Activated naive CD4-positive, alpha-beta T cell treated with Interleukin-2 at 50 U/mL for 16 hours (primary cell): ENCODE measurements around the gene PDCD2L.
"Not testable (repeated sequence)": the region's sequence is repeated elsewhere in the genome, so short reads cannot be mapped to it uniquely, and the experiment has no call there.

Experiments
- DNase-seq: peaks from one replicate; pipeline ENCODE4 v3.0.0-alpha.2; 2020

The PDCD2L gene

DNA sequence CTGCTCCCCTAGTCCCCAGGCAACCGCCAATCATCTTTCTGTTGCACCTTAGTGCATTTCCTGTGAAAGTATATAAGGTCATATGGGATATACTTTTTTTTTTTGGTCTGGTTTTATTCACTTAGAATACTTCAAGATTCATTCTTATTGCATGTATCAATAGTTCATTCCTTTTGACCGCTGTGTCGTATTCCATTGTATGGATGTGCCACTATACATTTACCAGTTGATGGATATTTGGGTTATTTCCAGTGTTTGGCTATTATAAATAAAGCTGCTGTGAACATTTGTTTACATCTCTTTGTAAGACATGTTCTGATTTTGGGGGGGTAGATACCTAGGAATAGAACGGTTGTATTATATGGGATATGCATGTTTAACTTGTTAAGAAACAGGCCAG, 14.1 kb downstream of the PDCD2L start:
- no peak for DNase-seq

DNA sequence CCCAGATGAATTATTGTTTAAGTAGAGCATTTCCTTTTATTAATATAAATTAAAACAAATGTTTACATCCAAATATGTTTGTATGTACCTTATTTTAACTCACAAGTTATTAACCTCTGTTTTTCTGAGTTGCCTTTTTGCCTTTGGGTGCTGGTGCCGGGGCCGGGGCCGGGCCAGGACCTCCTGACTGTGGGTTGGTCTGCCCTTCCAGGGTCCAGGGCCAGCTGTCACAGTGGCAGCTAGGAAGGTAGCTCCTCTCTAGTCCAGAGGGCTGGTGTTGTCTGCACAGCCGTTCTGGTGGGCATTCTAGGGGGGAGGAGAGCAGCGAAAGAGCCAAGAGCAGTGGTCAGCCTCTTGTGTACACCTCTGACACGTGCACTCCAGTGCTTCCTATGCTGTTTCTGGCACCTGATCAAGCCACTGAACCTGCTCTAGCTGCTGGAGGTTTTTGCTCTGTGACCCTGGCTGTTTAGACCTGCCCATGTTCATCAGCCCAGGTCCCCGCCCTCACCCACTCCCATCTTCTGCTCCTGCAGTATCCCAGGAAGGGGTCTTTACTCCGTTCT, 22.0 kb downstream of the PDCD2L start:
- no peak for DNase-seq

DNA sequence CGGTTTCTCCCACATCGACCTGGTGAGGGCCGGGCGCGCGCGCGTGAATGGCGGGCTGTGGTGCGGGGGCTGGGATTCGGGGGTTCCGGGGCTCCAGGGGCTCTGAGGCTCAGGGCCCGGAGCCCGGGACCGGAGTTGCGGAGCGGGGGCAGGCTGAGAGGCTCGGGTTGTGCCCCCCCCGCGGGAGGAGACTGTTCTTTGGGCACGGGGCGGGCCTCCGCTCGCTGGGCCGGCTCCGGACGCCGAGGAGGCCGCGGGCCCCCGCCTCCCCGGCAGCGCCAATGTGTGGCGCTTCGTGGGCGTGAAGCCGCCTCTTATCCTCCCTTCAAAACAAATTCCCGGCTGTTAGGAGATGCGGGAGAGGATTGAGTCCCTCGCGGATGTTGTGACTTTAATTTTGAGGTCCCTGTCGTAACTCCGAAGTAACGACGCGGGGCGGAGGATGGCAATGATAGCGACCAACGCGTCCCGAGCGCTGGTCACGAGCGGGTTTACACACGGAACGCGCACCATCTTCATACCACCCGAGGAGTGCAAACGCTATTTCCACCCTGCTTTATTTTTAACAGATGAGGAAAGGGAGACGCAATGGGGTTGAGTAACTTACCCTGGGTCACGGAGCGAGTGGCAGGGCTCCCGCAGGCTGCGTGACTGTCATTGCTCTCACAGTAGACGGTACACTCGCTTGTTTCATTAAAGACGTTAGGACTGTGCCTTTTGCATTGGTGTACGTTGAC, 24.5 kb downstream of the PDCD2L start:
- no peak for DNase-seq

DNA sequence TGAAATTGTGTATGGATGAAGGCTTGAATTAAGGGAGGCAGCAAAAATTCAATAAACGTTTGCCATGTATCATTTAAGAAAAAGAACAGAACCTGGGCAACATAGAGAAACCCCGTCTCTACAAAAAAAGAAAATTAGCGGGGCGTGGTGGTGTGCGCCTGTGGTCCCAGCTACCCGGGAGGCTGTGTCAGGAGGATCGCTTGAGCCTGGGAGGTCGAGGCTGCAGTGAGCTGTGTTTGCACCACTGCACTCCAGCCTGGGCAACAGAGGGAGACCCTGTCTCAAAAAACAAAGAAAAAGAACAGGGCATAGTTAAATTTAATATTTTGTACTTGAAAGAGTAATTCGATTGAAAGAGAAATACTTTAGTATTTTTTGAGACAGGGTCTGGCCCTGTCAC, 25.4 kb downstream of the PDCD2L start:
- no peak for DNase-seq

DNA sequence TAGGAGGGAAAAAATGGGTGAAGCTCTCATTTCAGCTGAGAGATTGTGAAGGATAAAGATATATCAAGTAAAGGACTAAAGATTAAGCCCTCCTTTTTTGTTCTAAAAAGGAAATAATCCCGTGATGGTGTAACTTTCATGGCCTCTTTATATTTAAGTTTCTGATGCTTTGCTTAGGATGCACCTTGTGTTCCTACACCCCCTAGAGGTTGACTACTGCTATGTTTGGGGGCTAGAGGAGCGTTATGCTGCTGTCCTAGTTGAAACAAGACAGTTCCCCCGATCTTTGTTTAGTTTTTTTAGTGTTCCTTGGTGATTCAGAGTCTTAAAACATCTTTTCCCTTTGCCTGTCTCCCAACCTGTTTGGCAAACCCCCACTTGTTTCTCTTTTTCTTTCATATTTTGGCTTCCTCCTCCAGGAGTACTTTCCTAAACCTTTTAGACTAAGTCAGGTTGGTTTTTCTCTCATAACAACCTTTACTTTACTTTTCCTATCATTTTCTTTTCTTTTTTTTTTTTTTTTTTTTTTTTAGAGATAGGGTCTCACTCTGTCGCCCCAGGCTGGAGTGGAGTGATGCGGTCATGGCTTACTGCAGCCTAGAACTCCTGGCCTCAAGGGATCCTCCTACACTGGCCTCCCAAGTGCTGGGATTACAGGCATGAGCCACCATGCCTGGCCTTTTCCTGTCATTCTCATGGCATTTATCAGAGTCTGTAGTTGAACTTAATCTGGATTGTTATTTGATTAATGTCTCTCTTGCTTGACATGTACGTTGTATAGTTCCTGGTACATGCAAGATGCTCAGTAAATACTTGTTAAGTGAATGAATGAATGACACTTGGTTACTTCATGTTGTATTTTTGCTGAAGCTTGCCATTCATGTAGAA, 26.8 kb downstream of the PDCD2L start:
- peak; percentile 30 for DNase-seq

DNA sequence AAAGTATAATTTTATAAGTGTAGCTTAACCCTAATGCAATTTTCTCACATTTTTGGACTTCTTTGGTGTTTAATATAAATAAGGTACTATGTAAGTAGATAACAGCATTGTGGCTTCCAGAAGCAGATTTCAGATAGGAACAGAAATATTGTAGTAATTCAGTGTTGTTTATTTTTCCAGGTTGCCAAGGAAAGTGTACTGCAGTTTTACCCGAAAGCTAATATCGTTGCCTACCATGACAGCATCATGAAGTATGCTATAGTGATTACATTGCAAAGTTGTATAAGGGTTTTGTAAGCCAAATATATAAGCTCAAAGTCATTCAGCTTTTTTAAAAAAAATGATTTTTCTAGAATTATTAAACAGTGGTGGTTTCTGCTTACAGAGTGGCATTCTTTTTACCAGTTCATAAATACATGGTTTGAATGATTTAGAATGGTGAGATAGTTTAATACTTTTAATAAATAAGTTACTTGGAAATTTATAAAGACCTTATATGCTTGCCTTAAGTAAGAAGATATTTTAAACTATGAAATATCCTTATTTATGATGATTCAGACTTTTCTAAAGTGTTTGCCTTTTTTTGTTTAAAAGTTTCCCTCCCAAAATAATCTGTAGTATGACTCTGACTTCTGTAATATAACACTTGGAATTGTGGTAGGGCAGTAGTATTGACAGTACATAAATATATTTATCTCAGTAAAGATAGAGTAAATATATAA, 27.6 kb downstream of the PDCD2L start:
- DNase-seq = no peak

DNA sequence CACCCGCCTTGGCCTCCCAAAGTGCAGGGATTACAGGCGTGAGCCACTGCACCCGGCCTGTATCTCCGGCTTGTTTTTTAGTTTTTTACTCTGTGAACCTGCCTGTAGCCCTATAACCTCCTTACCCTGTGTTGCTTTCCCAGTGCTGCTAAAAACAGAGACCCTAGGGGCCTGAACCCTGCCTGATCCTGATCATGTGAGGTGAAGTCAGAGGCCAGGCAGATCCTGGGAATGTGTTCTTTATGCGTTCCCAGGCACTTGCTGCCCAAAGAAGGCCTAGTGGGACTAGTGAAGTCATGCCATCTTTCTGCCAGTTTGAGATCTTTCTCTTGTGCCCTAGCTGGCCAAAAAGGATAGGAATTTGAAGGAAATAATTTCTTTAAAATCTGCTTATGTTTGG, 28.6 kb downstream of the PDCD2L start:
- DNase-seq = no peak

DNA sequence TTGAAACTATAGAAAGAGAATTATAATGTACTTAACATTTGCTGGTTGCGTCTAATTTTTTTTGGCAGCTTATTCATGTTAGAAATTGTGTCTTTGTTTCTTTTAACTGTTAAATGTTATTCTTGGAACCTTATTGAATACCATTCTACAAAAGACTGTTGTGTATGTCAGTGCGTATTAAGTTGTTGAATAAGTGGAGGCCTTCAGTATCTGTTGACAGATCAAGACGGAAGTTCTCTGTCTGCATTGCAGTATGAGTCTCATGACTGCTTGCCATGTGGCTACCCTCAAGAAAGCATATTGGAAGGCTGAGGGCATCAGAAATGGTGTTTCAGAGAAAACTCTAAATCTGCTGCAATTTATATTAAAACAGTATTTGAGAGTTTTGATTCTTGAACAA, 32.5 kb downstream of the PDCD2L start:
- DNase-seq = no peak

DNA sequence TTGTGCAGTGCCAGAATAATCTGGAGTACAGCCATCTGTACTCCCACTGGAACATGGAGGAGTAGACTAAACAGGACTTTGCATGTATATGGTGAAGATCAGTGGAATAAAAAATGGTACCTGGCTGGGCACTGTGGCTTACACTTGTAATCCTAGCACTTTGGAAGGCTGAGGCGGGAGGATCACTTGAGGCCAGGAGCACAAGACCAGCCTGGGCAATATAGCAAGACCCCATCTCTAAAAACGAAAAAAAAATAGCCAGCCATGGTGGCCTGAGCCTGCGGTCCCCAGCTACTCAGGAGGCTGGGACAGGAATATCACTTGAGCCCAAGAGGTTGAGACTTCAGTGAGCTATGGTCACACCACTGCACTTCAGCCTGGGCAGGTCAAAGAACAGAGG, 44.0 kb downstream of the PDCD2L start:
- no peak for DNase-seq

DNA sequence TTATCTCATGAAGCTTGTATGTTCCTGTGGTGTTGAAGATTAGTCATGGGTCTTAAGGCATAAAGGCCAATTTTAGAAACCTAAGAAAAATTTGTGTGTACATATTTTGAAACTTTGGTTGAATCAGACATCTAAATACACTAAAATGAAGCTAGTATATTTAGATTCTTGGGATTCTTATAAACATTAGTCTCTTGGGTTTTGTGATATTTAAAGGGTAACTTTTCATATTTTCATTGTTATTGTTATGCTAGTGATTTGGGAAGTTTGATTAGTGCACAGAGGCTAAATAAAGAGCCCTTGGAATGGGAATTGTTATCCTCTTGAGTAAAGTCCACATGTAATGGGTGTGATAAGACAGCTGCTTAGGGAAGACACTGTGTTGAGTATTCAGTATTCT, 48.5 kb downstream of the PDCD2L start:
- DNase-seq = no peak

DNA sequence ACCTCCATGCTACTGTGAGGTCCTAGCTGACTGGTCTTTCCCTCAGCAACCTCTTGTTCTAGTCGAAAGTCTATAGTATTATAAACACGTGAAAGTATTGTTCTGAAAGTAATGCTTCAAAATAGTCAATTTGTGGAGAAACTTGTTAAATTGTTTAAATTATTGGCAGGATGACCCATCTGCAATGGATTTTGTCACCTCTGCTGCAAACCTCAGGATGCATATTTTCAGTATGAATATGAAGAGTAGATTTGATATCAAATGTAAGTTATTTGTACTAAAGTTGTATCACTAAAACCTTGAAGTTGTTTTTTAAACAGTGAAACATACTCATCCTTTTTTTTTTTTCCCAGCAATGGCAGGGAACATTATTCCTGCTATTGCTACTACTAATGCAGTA, 49.9 kb downstream of the PDCD2L start:
- DNase-seq = no peak

DNA sequence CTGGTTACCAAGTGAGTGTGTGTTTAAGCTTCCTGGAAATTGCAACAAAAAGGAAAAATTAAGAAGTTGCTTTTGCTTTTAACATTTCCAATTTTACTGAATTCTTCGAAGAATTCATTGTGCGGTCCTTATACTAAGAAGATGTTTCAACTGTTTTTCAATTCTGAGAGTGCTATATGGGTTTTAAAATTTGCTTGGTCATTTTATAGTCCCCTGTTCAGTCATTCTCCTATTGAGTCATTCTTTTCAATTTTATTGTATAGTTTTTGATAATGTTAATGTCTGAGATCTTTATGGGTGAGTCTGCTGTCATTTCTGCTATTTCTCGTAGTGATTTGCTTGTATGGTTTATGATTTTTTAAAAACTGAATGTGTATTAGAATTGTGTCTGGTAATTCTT, 50.5 kb downstream of the PDCD2L start:
- no peak for DNase-seq

DNA sequence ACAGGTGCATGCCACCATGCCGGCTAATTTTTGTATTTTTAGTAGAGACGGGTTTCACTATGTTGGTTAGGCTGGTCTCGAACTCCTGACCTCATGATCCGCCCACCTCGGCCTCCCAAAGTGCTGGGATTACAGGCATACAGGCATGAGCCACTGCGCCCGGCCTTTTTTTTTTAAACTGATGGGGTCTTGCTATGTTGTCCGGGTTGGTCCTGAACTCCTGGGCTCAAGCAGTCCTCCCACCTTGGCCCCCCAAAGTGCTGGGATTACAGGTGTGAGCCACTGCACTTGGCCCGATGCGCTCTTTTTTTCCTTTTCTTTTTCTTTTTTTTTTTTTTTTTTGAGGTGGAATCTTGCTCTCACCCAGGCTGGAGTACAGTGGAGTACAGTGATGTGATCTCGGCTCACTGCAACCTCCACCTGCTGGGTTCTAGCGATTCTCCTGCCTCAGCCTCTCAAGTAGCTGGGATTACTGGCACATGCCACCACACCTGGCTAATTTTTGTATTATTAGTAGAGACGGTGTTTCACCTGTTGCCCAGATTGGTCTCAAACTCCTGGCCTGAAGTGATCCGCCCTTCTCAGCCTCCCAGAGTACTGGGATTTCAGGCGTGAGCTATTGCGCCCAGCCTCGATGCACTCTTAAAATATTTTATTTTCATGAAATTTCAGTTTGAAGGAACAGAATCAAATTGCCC, 51.7 kb downstream of the PDCD2L start:
- DNase-seq = not testable (repeated sequence)

DNA sequence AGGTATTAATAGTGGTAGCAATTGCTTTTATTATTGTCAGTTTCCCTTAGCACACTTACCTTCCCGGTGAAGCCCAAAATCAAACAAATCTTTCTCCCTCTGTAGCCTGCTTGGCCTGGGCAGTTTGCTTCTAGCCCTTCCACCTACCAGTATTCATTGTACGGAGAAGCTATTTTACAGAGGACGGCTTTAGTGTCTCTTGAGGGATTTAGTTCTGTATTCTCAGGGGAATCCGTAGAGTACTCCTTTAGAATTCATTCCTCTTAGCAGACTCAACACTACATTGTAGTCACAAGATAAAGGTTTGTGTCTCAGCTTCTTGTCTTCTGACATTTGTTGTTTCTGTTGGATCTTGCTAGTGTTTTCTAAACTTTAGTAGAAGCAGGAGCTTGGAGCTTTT, 53.2 kb downstream of the PDCD2L start:
- DNase-seq = no peak

DNA sequence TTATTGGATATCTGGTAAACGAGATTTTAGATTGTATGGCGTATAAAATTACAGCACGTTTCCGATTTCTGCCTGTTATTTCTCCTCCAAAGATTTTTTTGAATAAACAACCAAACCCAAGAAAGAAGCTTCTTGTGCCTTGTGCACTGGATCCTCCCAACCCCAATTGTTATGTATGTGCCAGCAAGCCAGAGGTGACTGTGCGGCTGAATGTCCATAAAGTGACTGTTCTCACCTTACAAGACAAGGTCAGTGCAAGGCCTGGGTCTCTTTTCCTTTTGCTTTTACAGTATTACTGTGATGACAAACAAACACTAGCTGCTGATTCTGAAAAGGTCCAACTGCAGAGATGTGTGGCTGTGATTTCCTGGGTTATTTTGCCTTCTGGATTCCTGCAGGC, 54.5 kb downstream of the PDCD2L start:
- DNase-seq = no peak

DNA sequence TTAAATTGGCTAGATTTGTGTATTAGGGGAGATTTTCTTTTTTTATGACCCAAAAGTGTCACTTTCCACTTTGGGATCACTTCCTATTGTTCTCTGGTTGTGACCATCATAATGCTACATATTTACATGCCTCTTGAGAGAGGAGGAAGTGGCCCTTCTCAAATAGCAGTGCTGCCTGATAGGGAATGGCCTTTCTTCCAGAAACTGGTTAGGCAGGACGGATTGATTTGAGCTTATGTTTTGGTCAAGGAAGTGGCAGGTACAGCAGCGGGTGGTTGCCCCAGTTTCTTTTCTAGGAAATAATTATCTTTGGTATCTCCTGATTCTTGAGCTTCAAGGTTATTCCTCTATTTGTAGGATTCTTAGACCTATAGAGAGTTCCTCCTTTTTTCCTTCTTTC, 55.4 kb downstream of the PDCD2L start:
- no peak for DNase-seq

DNA sequence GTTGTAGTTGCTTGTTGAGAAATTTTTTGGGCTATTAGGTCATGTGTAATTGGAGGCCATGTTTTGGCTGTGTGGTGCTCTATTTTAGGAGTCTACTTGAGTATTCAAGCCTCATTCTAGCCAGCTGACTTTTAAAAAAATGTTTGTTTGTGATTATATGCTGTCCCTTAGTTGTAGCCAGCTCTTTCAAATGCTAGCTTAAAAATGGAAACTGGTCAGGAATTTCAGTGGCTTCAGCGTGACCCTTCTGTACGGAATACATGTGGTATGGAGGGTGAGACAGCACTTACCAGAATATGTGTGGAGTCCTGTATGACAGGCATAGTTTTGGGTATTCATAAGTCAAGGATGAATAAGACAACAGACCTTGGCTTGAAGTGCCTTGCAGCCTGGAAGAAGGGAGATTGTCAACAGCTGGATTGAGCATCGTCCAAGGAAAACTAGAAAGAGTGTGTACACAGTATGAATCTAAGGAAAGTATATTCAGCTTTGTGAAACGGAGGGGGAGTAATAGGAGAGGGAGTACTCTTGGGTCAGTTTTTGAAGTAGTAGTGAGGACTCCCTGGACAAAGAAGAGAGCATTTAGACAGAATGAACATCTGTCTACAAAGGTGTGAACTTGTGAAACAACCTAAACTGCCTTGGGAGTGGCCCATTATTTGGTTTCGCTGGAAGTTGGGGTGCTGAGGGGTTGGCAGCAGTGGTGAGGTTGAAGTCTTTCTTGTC, 57.3 kb downstream of the PDCD2L start:
- DNase-seq = no peak

DNA sequence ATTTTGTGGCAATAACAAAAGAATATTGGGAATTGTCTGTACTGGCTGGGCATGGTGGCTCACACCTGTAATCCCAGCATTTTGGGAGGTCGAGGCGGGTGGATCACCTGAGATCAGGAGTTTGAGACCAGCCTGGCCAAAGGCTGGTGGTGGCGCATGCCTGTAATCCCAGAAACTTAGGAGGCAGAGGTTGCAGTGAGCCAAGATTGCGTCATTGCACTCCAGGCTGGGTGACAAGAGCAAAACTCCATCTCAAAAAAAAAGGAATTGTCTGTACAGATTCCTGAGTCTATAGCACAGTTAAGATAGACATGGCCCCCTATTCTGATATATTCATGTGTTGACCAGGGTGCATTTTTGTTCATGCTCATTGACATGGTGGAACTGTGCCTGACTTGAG, 60.6 kb downstream of the PDCD2L start:
- not testable (repeated sequence) for DNase-seq

DNA sequence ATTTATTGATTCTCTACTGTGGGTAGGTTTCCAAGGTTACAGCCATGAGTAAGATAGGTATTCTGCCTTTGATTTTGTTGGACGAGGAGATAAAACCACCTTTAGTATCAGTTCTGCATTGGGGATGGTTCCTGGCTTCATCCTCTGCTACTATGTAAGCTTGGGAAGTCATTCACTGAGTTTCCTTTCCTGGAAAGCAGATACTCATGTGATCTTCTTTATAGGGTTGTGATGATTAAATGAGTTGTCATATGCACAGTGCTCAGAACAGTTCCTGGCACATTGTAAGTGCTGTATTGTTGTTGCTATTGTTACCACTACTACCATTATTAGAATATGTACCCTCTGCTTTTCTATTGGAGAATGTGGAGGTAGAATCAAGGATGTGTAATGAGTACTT, 64.2 kb downstream of the PDCD2L start:
- no peak for DNase-seq

DNA sequence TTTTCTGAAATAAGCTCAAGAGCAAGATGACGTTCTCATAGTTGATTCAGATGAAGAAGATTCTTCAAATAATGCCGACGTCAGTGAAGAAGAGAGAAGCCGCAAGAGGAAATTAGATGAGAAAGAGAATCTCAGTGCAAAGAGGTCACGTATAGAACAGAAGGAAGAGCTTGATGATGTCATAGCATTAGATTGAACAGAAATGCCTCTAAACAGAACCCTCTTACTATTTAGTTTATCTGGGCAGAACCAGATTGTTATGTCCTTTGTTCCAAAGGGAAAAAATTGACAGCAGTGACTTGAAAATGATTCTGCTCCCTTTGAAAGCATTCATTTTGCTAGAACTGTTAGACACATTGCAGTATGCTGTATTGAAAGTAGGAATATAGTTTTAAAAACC, 64.8 kb downstream of the PDCD2L start:
- DNase-seq = not testable (repeated sequence)

DNA sequence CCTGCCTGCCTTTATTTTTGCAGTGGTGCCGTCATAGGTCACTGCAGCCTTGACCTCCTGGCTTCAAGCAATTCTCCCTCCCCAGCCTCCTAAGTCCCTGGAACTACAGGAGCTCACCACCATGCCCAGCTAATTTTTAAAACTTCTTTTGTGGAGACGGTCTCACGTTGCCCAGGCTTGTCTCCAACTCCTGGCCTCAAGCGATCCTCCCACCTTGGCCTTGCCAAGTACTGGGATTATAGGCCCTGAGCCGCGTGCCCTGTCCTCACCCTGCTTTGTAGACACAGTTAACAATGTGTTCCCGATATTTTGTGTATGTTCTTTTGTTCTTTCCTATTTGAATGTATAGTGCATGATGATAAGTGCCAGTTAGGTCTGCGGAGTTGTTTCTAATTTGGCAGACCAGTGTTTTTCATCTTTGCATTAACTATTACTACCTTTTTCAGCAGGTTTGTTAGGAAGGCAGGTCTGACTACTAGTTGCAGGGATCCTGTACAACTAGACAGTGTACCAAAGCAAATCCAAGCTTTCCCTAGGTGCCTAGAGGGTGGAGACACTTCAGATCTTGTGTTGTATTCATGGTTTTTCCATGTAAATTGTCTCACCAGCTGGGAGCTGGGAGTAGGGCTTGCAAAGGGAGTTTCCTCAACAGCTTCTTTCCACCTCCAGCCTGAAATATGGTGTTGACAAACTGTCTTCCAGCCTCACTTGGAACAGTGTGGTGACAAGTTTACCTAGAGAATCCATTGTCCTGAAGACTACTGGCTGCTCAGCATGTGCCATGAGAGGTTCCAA, 67.9 kb downstream of the PDCD2L start:
- no peak for DNase-seq
